Measurements from ENCODE around the gene PWWP2A.

Gene PWWP2A

GRCh38 chr5:160042671-160043070 is 76.6 kb downstream of the PWWP2A start:
- Histone ChIP-seq H3K4me3 (ENCODE audit: low read length) (no peak overlapping the region), H3K9me3 (replicated peaks; ENCODE audit: low read length) (no peaks in the 10 kb centered on the region), H3K36me3 (ENCODE audit: insufficient read depth, low read length) (peaks cover 30% of the 10 kb centered on the region), H3K9ac (ENCODE audit: low read depth, low read length) (no peak overlapping the region), H3K27me3 (ENCODE audit: control insufficient read depth, insufficient read depth, low read length) (no peaks in the 10 kb centered on the region), H3K4me2 (ENCODE audit: low read length) (no peak overlapping the region), H3K4me1 (ENCODE audit: control insufficient read depth, insufficient read depth, low read length) (peaks cover 13% of the 10 kb centered on the region)
